ENCODE results near the gene SF3B5.
A peak's percentile ranks its signal among the peaks of the same experiment; 100 is the strongest.
"Not testable (repeated sequence)": the region's sequence is repeated elsewhere in the genome, so short reads cannot be mapped to it uniquely, and the experiment has no call there.

SF3B5 gene

GRCh38 chr6:144082412-144082811 lies 13.0 kb downstream of the SF3B5 start:
- not testable (repeated sequence) for H3K4me1 ChIP-seq (ENCODE audit: control insufficient read depth, insufficient read depth, low read length); H3K27ac ChIP-seq (ENCODE audit: low read depth, low read length); H3K9me3 ChIP-seq (ENCODE audit: control insufficient read depth, insufficient read depth, low read length); H3K36me3 ChIP-seq (ENCODE audit: control insufficient read depth, insufficient read depth, low read length); H3K9ac ChIP-seq (ENCODE audit: low read depth, low read length); H3K4me3 ChIP-seq (ENCODE audit: low read depth, low read length); H3K27me3 ChIP-seq (ENCODE audit: control insufficient read depth, insufficient read depth, low read length)

- H3K27ac ChIP-seq (ENCODE audit: low read depth, low read length), result no peak overlapping the region
- no peaks in the 10 kb centered on the region for H3K4me1 ChIP-seq (ENCODE audit: control insufficient read depth, insufficient read depth, low read length)
- H3K9me3 ChIP-seq (ENCODE audit: control insufficient read depth, insufficient read depth, low read length), result no peaks in the 10 kb centered on the region
- H3K9ac ChIP-seq (ENCODE audit: low read depth, low read length), result no peak overlapping the region
- H3K4me3 ChIP-seq (ENCODE audit: low read depth, low read length), result no peak overlapping the region
- H3K27me3 ChIP-seq (ENCODE audit: control insufficient read depth, insufficient read depth, low read length), result no peaks in the 10 kb centered on the region
- no peaks in the 10 kb centered on the region for H3K36me3 ChIP-seq (ENCODE audit: control insufficient read depth, insufficient read depth, low read length)
Measured at GRCh38 chr6:144077871-144078270, 17.5 kb downstream of the SF3B5 start.

GRCh38 chr6:144075875-144076274 lies 19.5 kb downstream of the SF3B5 start:
- no peaks in the 10 kb centered on the region for H3K4me1 ChIP-seq (ENCODE audit: control insufficient read depth, insufficient read depth, low read length)
- H3K27me3 ChIP-seq (ENCODE audit: control insufficient read depth, insufficient read depth, low read length), result no peaks in the 10 kb centered on the region
- H3K36me3 ChIP-seq (ENCODE audit: control insufficient read depth, insufficient read depth, low read length), result no peaks in the 10 kb centered on the region
- no peak overlapping the region for H3K9ac ChIP-seq (ENCODE audit: low read depth, low read length)
- no peaks in the 10 kb centered on the region for H3K9me3 ChIP-seq (ENCODE audit: control insufficient read depth, insufficient read depth, low read length)
- H3K27ac ChIP-seq (ENCODE audit: low read depth, low read length), result no peak overlapping the region
- no peak overlapping the region for H3K4me3 ChIP-seq (ENCODE audit: low read depth, low read length)

GRCh38 chr6:144075187-144075586 lies 20.2 kb downstream of the SF3B5 start:
- no peaks in the 10 kb centered on the region for H3K36me3 ChIP-seq (ENCODE audit: control insufficient read depth, insufficient read depth, low read length)
- no peaks in the 10 kb centered on the region for H3K9me3 ChIP-seq (ENCODE audit: control insufficient read depth, insufficient read depth, low read length)
- no peak overlapping the region for H3K9ac ChIP-seq (ENCODE audit: low read depth, low read length)
- no peak overlapping the region for H3K4me3 ChIP-seq (ENCODE audit: low read depth, low read length)
- no peak overlapping the region for H3K27ac ChIP-seq (ENCODE audit: low read depth, low read length)
- no peaks in the 10 kb centered on the region for H3K4me1 ChIP-seq (ENCODE audit: control insufficient read depth, insufficient read depth, low read length)
- H3K27me3 ChIP-seq (ENCODE audit: control insufficient read depth, insufficient read depth, low read length), result no peaks in the 10 kb centered on the region

- Histone ChIP-seq H3K27me3 (ENCODE audit: control insufficient read depth, insufficient read depth, low read length) (peaks cover 3% of the 10 kb centered on the region), H3K4me3 (ENCODE audit: low read depth, low read length) (no peak overlapping the region), H3K4me1 (ENCODE audit: control insufficient read depth, insufficient read depth, low read length) (no peaks in the 10 kb centered on the region), H3K27ac (ENCODE audit: low read depth, low read length) (no peak overlapping the region), H3K36me3 (ENCODE audit: control insufficient read depth, insufficient read depth, low read length) (no peaks in the 10 kb centered on the region), H3K9me3 (ENCODE audit: control insufficient read depth, insufficient read depth, low read length) (no peaks in the 10 kb centered on the region), H3K9ac (ENCODE audit: low read depth, low read length) (no peak overlapping the region)
Measured at GRCh38 chr6:144073024-144073423, 22.3 kb downstream of the SF3B5 start.

GRCh38 chr6:144069506-144069905 lies 25.9 kb downstream of the SF3B5 start:
- Histone ChIP-seq H3K27me3 (ENCODE audit: control insufficient read depth, insufficient read depth, low read length) (peaks cover 37% of the 10 kb centered on the region), H3K4me3 (ENCODE audit: low read depth, low read length) (no peak overlapping the region), H3K9me3 (ENCODE audit: control insufficient read depth, insufficient read depth, low read length) (no peaks in the 10 kb centered on the region), H3K36me3 (ENCODE audit: control insufficient read depth, insufficient read depth, low read length) (no peaks in the 10 kb centered on the region), H3K9ac (ENCODE audit: low read depth, low read length) (no peak overlapping the region), H3K4me1 (ENCODE audit: control insufficient read depth, insufficient read depth, low read length) (peaks cover 7% of the 10 kb centered on the region), H3K27ac (ENCODE audit: low read depth, low read length) (no peak overlapping the region)

- H3K9ac ChIP-seq (ENCODE audit: low read depth, low read length), result no peak overlapping the region
- peaks cover 7% of the 10 kb centered on the region for H3K4me1 ChIP-seq (ENCODE audit: control insufficient read depth, insufficient read depth, low read length)
- no peaks in the 10 kb centered on the region for H3K36me3 ChIP-seq (ENCODE audit: control insufficient read depth, insufficient read depth, low read length)
- no peak overlapping the region for H3K4me3 ChIP-seq (ENCODE audit: low read depth, low read length)
- H3K27ac ChIP-seq (ENCODE audit: low read depth, low read length), result no peak overlapping the region
- H3K9me3 ChIP-seq (ENCODE audit: control insufficient read depth, insufficient read depth, low read length), result no peaks in the 10 kb centered on the region
- peaks cover 44% of the 10 kb centered on the region for H3K27me3 ChIP-seq (ENCODE audit: control insufficient read depth, insufficient read depth, low read length)
Measured at GRCh38 chr6:144068794-144069193, 26.6 kb downstream of the SF3B5 start.

- no peaks in the 10 kb centered on the region for H3K9me3 ChIP-seq (ENCODE audit: control insufficient read depth, insufficient read depth, low read length)
- H3K4me3 ChIP-seq (ENCODE audit: low read depth, low read length), result no peak overlapping the region
- no peaks in the 10 kb centered on the region for H3K36me3 ChIP-seq (ENCODE audit: control insufficient read depth, insufficient read depth, low read length)
- H3K4me1 ChIP-seq (ENCODE audit: control insufficient read depth, insufficient read depth, low read length), result peaks cover 17% of the 10 kb centered on the region
- peaks cover 63% of the 10 kb centered on the region for H3K27me3 ChIP-seq (ENCODE audit: control insufficient read depth, insufficient read depth, low read length)
- H3K9ac ChIP-seq (ENCODE audit: low read depth, low read length), result no peak overlapping the region
- no peak overlapping the region for H3K27ac ChIP-seq (ENCODE audit: low read depth, low read length)
Measured at GRCh38 chr6:144066741-144067484, 28.5 kb downstream of the SF3B5 start.

- H3K27me3 ChIP-seq (ENCODE audit: control insufficient read depth, insufficient read depth, low read length), result peaks cover 70% of the 10 kb centered on the region
- no peaks in the 10 kb centered on the region for H3K36me3 ChIP-seq (ENCODE audit: control insufficient read depth, insufficient read depth, low read length)
- H3K4me1 ChIP-seq (ENCODE audit: control insufficient read depth, insufficient read depth, low read length), result peaks cover 23% of the 10 kb centered on the region
- H3K4me3 ChIP-seq (ENCODE audit: low read depth, low read length), result no peak overlapping the region
- no peak overlapping the region for H3K27ac ChIP-seq (ENCODE audit: low read depth, low read length)
- no peaks in the 10 kb centered on the region for H3K9me3 ChIP-seq (ENCODE audit: control insufficient read depth, insufficient read depth, low read length)
- H3K9ac ChIP-seq (ENCODE audit: low read depth, low read length), result no peak overlapping the region
Measured at GRCh38 chr6:144066255-144066654, 29.1 kb downstream of the SF3B5 start.

- peaks cover 29% of the 10 kb centered on the region for H3K4me1 ChIP-seq (ENCODE audit: control insufficient read depth, insufficient read depth, low read length)
- H3K36me3 ChIP-seq (ENCODE audit: control insufficient read depth, insufficient read depth, low read length), result no peaks in the 10 kb centered on the region
- H3K9me3 ChIP-seq (ENCODE audit: control insufficient read depth, insufficient read depth, low read length), result no peaks in the 10 kb centered on the region
- H3K4me3 ChIP-seq (ENCODE audit: low read depth, low read length), result peak overlapping the region; percentile 57; the same call in 1 of the 2 replicates
- no peak overlapping the region for H3K9ac ChIP-seq (ENCODE audit: low read depth, low read length)
- H3K27ac ChIP-seq (ENCODE audit: low read depth, low read length), result no peak overlapping the region
- peaks cover 80% of the 10 kb centered on the region for H3K27me3 ChIP-seq (ENCODE audit: control insufficient read depth, insufficient read depth, low read length)
Measured at GRCh38 chr6:144065213-144065660, 30.1 kb downstream of the SF3B5 start.

GRCh38 chr6:144064402-144065212 lies 30.8 kb downstream of the SF3B5 start:
- peaks cover 29% of the 10 kb centered on the region for H3K4me1 ChIP-seq (ENCODE audit: control insufficient read depth, insufficient read depth, low read length)
- no peaks in the 10 kb centered on the region for H3K9me3 ChIP-seq (ENCODE audit: control insufficient read depth, insufficient read depth, low read length)
- peak overlapping the region; percentile 57 for H3K4me3 ChIP-seq (ENCODE audit: low read depth, low read length)
- H3K27me3 ChIP-seq (ENCODE audit: control insufficient read depth, insufficient read depth, low read length), result peaks cover 86% of the 10 kb centered on the region
- H3K36me3 ChIP-seq (ENCODE audit: control insufficient read depth, insufficient read depth, low read length), result no peaks in the 10 kb centered on the region
- no peak overlapping the region for H3K27ac ChIP-seq (ENCODE audit: low read depth, low read length)
- no peak overlapping the region for H3K9ac ChIP-seq (ENCODE audit: low read depth, low read length)

Data from HUES48 (cell line).